ENCODE data around the gene MMP7. TPM values are rescaled to one million over a fixed set of nuclear protein-coding genes. Genes with fewer than 3 reads are reported as not detected.

Gene MMP7
- total RNA-seq, 1 experiment from 2014 or later: not detected

DNA sequence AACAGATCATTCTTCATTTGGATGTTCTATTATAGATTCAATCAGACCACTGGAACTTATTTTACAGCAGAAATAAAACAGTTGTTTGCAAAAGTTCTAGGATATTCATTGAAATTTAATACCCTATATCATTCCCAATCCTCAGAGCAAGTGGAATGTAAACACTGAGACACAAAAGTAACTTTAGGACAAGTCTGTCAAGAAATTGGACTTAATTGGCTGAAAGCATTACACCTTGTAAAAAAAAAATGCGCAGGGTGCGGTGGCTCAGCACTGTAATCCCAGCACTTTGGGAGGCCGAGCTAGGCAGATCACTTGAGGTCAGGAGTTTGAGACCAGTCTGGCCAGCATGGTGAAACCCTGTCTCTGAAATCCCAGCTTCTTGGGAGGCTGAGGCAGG lies 48.1 kb downstream of the MMP7 start:
- intact Hi-C loops (cut with micrococcal nuclease): no loop called here
- Mint-ChIP-seq H3K9me3 (ENCODE audit: unreplicated experiment) (no peaks in the 10 kb centered on the region), H3K36me3 (ENCODE audit: insufficient read depth, unreplicated experiment) (no peaks in the 10 kb centered on the region), H3K4me1 (ENCODE audit: insufficient read depth, unreplicated experiment) (peaks cover 12% of the 10 kb centered on the region), H3K27me3 (ENCODE audit: insufficient read depth, unreplicated experiment) (no peaks in the 10 kb centered on the region), H3K27ac (ENCODE audit: low read depth, unreplicated experiment) (no peak overlapping the region), H3K4me3 (ENCODE audit: unreplicated experiment) (no peak overlapping the region)
- BruUV-seq (replicated peaks): no TSS peak
- DNase-seq (ENCODE audit: unreplicated experiment): no peak
- ChIA-PET CTCF (interaction anchor here (0.5 to 0.7 kb wide), 3 partner anchors 11 to 116 kb away, joined by 4 to 5 read pairs (median 4); no protein-coding TSS in a partner anchor), POLR2A (no interaction called here)
- TF ChIP-seq, protein P1, sequence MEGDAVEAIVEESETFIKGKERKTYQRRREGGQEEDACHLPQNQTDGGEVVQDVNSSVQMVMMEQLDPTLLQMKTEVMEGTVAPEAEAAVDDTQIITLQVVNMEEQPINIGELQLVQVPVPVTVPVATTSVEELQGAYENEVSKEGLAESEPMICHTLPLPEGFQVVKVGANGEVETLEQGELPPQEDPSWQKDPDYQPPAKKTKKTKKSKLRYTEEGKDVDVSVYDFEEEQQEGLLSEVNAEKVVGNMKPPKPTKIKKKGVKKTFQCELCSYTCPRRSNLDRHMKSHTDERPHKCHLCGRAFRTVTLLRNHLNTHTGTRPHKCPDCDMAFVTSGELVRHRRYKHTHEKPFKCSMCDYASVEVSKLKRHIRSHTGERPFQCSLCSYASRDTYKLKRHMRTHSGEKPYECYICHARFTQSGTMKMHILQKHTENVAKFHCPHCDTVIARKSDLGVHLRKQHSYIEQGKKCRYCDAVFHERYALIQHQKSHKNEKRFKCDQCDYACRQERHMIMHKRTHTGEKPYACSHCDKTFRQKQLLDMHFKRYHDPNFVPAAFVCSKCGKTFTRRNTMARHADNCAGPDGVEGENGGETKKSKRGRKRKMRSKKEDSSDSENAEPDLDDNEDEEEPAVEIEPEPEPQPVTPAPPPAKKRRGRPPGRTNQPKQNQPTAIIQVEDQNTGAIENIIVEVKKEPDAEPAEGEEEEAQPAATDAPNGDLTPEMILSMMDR (IDR thresholded peaks at IDR 0.05; ENCODE audit: unreplicated experiment): no peak

DNA sequence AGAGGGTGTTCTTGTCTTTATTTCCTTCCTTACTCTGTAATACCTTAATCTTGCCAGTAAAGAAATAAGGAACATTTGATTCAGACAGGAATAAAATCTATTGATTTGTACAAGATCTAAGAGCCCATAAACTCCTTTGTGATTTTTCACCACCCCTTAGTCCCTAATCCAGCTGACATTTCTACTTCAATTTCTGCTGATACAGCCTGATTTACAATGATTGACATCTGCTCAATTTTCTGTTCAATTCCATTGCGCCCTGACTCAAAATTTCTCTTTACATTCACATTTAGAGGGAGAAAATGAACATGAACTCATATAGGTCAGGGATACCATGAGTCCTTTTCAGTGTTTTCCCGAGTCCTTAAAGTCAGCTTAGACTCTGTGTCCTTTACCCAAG lies 50.8 kb downstream of the MMP7 start:
- Mint-ChIP-seq H3K27ac (ENCODE audit: low read depth, unreplicated experiment) (no peak overlapping the region), H3K4me3 (ENCODE audit: unreplicated experiment) (no peak overlapping the region), H3K36me3 (ENCODE audit: insufficient read depth, unreplicated experiment) (no peaks in the 10 kb centered on the region), H3K9me3 (ENCODE audit: unreplicated experiment) (no peaks in the 10 kb centered on the region), H3K4me1 (ENCODE audit: insufficient read depth, unreplicated experiment) (peaks cover 12% of the 10 kb centered on the region), H3K27me3 (ENCODE audit: insufficient read depth, unreplicated experiment) (no peaks in the 10 kb centered on the region)
- TF ChIP-seq, protein P1 (IDR thresholded peaks at IDR 0.05; ENCODE audit: unreplicated experiment): no peak
- BruUV-seq (replicated peaks): no TSS peak
- intact Hi-C loops (cut with micrococcal nuclease): no loop called here
- ChIA-PET CTCF (interaction anchor here (0.6 to 2.2 kb wide), 4 partner anchors 13 to 132 kb away, joined by 3 to 6 read pairs (median 4); no protein-coding TSS in a partner anchor), POLR2A (interaction anchor here (1.0 to 2.6 kb wide), 5 partner anchors 14 to 82 kb away, joined by 3 to 10 read pairs (median 3); partner anchors contain the start of gene TMEM123)
- DNase-seq (ENCODE audit: unreplicated experiment): no peak

DNA sequence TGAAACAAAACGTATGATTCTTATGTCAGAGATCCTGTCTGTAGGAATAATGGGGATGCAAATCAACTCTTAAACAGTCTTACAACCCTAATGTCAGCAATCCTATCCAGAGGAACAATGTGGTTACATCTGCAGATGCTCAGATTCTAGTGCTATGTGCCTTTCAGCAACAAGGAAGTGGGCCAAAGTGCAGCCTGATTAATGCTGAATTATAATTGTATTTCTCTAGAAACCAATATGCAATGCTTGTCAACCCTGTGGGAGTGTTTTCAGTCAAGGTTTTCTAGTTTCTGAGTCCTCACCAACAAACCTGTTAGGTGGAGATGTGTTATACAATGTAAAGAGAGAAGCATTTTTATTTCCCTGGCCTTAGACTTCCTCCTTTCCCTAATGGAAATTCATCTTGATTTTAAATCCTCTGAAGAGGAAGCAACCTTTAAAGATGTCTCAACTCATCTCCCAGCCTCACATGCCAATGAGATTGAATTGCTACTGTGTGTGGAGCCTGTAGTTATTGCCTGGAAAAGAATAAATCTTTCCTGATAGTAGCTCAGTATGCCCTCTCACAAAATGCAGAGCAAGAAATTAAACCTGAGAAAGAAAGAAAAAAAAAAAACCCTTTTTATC lies 51.8 kb downstream of the MMP7 start:
- intact Hi-C loops (cut with micrococcal nuclease): no loop called here
- Mint-ChIP-seq H3K4me1 (ENCODE audit: insufficient read depth, unreplicated experiment) (peaks cover 12% of the 10 kb centered on the region), H3K27ac (ENCODE audit: low read depth, unreplicated experiment) (no peak overlapping the region), H3K36me3 (ENCODE audit: insufficient read depth, unreplicated experiment) (no peaks in the 10 kb centered on the region), H3K27me3 (ENCODE audit: insufficient read depth, unreplicated experiment) (no peaks in the 10 kb centered on the region), H3K9me3 (ENCODE audit: unreplicated experiment) (no peaks in the 10 kb centered on the region), H3K4me3 (ENCODE audit: unreplicated experiment) (no peak overlapping the region)
- ChIA-PET CTCF (interaction anchor here (0.6 to 2.2 kb wide), 4 partner anchors 14 to 133 kb away, joined by 3 to 6 read pairs (median 5); no protein-coding TSS in a partner anchor), POLR2A (interaction anchor here (1.0 to 2.6 kb wide), 6 partner anchors 15 to 81 kb away, joined by 3 to 10 read pairs (median 4); partner anchors contain the start of gene TMEM123)
- TF ChIP-seq, protein P1 (IDR thresholded peaks at IDR 0.05; ENCODE audit: unreplicated experiment): no peak
- DNase-seq (ENCODE audit: unreplicated experiment): no peak
- BruUV-seq (replicated peaks): no TSS peak

DNA sequence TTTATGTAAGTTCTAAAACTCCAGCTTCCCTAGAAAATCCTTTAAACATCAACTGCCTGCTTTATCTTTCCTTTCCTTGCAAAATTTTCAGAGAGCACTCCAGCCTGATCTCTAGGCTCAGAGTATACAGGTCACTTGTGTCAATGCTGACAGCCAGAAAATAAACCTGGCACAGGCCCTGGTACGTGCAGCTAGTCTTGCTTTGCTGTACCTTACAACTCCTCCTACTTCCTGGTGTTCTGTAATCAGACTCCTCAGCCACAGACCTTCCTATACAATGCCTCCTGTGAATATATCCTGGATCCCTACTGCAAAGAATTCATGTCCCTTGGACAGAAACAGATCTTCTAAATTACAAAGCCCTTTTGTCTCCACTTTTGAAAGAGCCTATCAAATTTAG lies 53.7 kb downstream of the MMP7 start:
- intact Hi-C loops (cut with micrococcal nuclease): no loop called here
- TF ChIP-seq, protein P1 (IDR thresholded peaks at IDR 0.05; ENCODE audit: unreplicated experiment): no peak
- ChIA-PET CTCF (interaction anchor here (0.6 to 1.4 kb wide), 9 partner anchors 17 to 616 kb away, joined by 3 to 5 read pairs (median 4); partner anchors contain the start of gene TMEM123), POLR2A (interaction anchor here (0.8 to 2.9 kb wide), 12 partner anchors 8 to 854 kb away, joined by 3 to 28 read pairs (median 4); partner anchors contain the start of gene TMEM123)
- peaks cover 18% of the 10 kb centered on the region for H3K4me1 Mint-ChIP-seq (ENCODE audit: insufficient read depth, unreplicated experiment)
- peak overlapping the region; percentile 72 for H3K27ac Mint-ChIP-seq (ENCODE audit: low read depth, unreplicated experiment)
- H3K27me3 Mint-ChIP-seq (ENCODE audit: insufficient read depth, unreplicated experiment): no peaks in the 10 kb centered on the region
- DNase-seq (ENCODE audit: unreplicated experiment): peak; percentile 73
- no TSS peak for BruUV-seq (replicated peaks)
- H3K4me3 Mint-ChIP-seq (ENCODE audit: unreplicated experiment): no peak overlapping the region
- H3K9me3 Mint-ChIP-seq (ENCODE audit: unreplicated experiment): no peaks in the 10 kb centered on the region
- no peaks in the 10 kb centered on the region for H3K36me3 Mint-ChIP-seq (ENCODE audit: insufficient read depth, unreplicated experiment)

Measured in MCF 10A (cell line).